ENCODE results near the gene HOXB7. TPM values are rescaled to one million over a fixed set of nuclear protein-coding genes. Genes with fewer than 3 reads are reported as not detected.

Gene HOXB7
- total and polyA plus RNA-seq, 7 donors, result 1.1 to 67.3 (median 6.6) TPM

DNA sequence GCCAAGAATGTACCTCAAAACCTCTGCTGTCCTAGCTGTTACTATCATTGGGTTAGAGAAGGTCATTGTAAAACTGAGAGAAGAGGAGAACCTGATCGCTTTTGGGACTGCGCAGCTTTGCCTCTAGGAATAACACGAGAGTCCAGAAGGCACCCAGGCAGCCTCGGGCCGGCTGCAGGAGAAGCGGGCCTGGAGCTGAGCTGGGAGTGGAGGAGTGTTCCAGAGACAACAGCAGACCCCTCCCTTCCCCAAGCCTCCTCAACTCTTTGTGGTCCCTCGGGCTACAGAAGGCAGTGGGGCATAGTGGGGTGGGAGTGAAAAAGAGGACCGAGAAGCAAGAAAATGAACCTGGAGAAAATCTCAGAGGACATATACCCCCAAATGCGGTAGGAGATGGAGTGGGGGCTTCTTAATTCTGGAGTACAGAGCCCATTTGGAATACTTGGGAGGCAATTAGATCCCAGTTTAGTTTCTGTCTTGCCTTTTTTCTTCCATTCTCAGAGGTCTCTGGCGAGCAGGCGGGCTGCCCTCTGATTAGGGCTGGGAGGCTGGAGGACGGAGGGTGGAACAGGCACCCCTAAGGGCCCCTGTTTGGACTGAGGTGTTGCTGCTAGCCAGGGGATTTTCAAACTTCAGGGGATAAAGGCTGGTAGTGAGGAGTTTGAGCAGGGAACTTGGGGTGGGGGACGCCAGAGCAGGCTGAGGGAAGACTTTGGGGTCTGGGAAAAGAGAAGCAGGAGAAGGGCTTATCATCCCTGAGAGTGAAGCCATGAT, 52.6 kb downstream of the HOXB7 start:
- peak; percentile 73 for DNase-seq
- TF ChIP-seq POLR2A (IDR thresholded peaks at IDR 0.05) (no peak), EP300 (IDR thresholded peaks at IDR 0.05) (no peak), POLR2AphosphoS5 (IDR thresholded peaks at IDR 0.05) (no peak)
- TF ChIP-seq, protein P1, sequence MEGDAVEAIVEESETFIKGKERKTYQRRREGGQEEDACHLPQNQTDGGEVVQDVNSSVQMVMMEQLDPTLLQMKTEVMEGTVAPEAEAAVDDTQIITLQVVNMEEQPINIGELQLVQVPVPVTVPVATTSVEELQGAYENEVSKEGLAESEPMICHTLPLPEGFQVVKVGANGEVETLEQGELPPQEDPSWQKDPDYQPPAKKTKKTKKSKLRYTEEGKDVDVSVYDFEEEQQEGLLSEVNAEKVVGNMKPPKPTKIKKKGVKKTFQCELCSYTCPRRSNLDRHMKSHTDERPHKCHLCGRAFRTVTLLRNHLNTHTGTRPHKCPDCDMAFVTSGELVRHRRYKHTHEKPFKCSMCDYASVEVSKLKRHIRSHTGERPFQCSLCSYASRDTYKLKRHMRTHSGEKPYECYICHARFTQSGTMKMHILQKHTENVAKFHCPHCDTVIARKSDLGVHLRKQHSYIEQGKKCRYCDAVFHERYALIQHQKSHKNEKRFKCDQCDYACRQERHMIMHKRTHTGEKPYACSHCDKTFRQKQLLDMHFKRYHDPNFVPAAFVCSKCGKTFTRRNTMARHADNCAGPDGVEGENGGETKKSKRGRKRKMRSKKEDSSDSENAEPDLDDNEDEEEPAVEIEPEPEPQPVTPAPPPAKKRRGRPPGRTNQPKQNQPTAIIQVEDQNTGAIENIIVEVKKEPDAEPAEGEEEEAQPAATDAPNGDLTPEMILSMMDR (IDR thresholded peaks at IDR 0.05), result no peak
- Histone ChIP-seq H3K9me3 (no peaks in the 10 kb centered on the region), H3K36me3 (no peaks in the 10 kb centered on the region), H3K4me1 (peaks cover 0 to 98% (median 89%) of the 10 kb centered on the region in 4 donors), H3K27ac (peak overlapping the region; percentile 94 to 99 (median 96)), H3K4me3 (peak overlapping the region in 3 of 4 donors; percentile 24 to 52 (median 51)), H3K27me3 (no peaks in the 10 kb centered on the region)
- intact Hi-C loops (cut with DNase I), result no loop called here
- WGBS, 2 donors, result 83 to 90% methylated on average over 13 of the region's 13 CpGs

Small RNAs within 50 kb of the gene (small RNA-seq; reads per million reads assigned to genes)
- gene MIR196A1, result 0 to 0.65 (median 0.12) reads per million in 3 donors

Other genes starting within 250 kb of the HOXB7 start
- gene SKAP1, start 180.8 kb downstream of the HOXB7 start, total RNA-seq, result 1 to 10 TPM in 1 of 4 donors, under 1 TPM in 2, not detected in 1; 0.36 to 1.2 (median 0.41) TPM
- 10 to 100 TPM in 1 of 3 donors, 1 to 10 TPM in 2; 1.6 to 10.3 (median 1.8) TPM for gene SKAP1, start 180.8 kb downstream of the HOXB7 start, polyA plus RNA-seq
- gene HOXB1, start 80.0 kb downstream of the HOXB7 start, total RNA-seq, result under 1 TPM in 1 of 4 donors, not detected in 3; 0.27 TPM
- gene HOXB1, start 80.0 kb downstream of the HOXB7 start, polyA plus RNA-seq, result under 1 TPM in 2 of 3 donors, not detected in 1; 0.60 to 0.92 TPM
- 10 to 100 TPM; 44.9 to 86.1 (median 63.6) TPM for gene HOXB2, start 65.9 kb downstream of the HOXB7 start, total RNA-seq
- 1 to 10 TPM; 1.6 to 7.8 (median 3.0) TPM for gene HOXB2, start 65.9 kb downstream of the HOXB7 start, polyA plus RNA-seq
- gene HOXB4, start 32.7 kb downstream of the HOXB7 start, total RNA-seq, result 1 to 10 TPM; 4.6 to 8.3 (median 5.4) TPM
- gene HOXB4, start 32.7 kb downstream of the HOXB7 start, polyA plus RNA-seq, result 1 to 10 TPM in 2 of 3 donors, under 1 TPM in 1; 0.23 to 2.7 (median 1.2) TPM
- gene HOXB3, start 20.8 kb downstream of the HOXB7 start, total RNA-seq, result 10 to 100 TPM; 25.3 to 64.3 (median 30.1) TPM
- 10 to 100 TPM in 2 of 3 donors, 1 to 10 TPM in 1; 6.2 to 16.7 (median 10.2) TPM for gene HOXB3, start 20.8 kb downstream of the HOXB7 start, polyA plus RNA-seq
- 1 to 10 TPM; 1.5 to 2.5 (median 2.1) TPM for gene HOXB5, start 17.2 kb downstream of the HOXB7 start, total RNA-seq
- gene HOXB5, start 17.2 kb downstream of the HOXB7 start, polyA plus RNA-seq, result 10 to 100 TPM in 1 of 3 donors, 1 to 10 TPM in 2; 3.2 to 13.9 (median 4.2) TPM
- 10 to 100 TPM in 3 of 4 donors, 1 to 10 TPM in 1; 6.7 to 10.5 (median 10.3) TPM for gene HOXB6, start 6.0 kb downstream of the HOXB7 start, total RNA-seq
- 10 to 100 TPM in 2 of 3 donors, 1 to 10 TPM in 1; 6.0 to 28.5 (median 10.2) TPM for gene HOXB6, start 6.0 kb downstream of the HOXB7 start, polyA plus RNA-seq
- gene HOXB8, start 4.3 kb upstream of the HOXB7 start, total RNA-seq, result under 1 TPM in 1 of 4 donors, not detected in 3; 0.68 TPM
- gene HOXB8, start 4.3 kb upstream of the HOXB7 start, polyA plus RNA-seq, result 1 to 10 TPM; 2.1 to 3.4 (median 2.4) TPM
- under 1 TPM in 1 of 4 donors, not detected in 3; 0.28 TPM for gene HOXB9, start 15.3 kb upstream of the HOXB7 start, total RNA-seq
- gene HOXB9, start 15.3 kb upstream of the HOXB7 start, polyA plus RNA-seq, result 10 to 100 TPM; 16.2 to 52.1 (median 19.9) TPM
- gene PRAC1, start 111.5 kb upstream of the HOXB7 start, total RNA-seq, result 10 to 100 TPM in 1 of 4 donors, 1 to 10 TPM in 1, not detected in 2; 9.1 to 13.5 TPM
- 100 to 1,000 TPM; 388 to 572 (median 408) TPM for gene PRAC1, start 111.5 kb upstream of the HOXB7 start, polyA plus RNA-seq
- 1 to 10 TPM in 1 of 4 donors, not detected in 3; 2.1 TPM for gene PRAC2, start 112.2 kb upstream of the HOXB7 start, total RNA-seq
- gene PRAC2, start 112.2 kb upstream of the HOXB7 start, polyA plus RNA-seq, result 10 to 100 TPM in 2 of 3 donors, 1 to 10 TPM in 1; 7.2 to 20.3 (median 17.5) TPM
- gene HOXB13, start 117.7 kb upstream of the HOXB7 start, total RNA-seq, result 1 to 10 TPM in 2 of 4 donors, under 1 TPM in 2; 0.36 to 1.5 (median 1.0) TPM
- 10 to 100 TPM; 19.4 to 49.2 (median 26.4) TPM for gene HOXB13, start 117.7 kb upstream of the HOXB7 start, polyA plus RNA-seq
- under 1 TPM in 2 of 4 donors, not detected in 2; under 0.01 to 0.16 TPM for gene TTLL6, start 206.2 kb upstream of the HOXB7 start, total RNA-seq
- gene TTLL6, start 206.2 kb upstream of the HOXB7 start, polyA plus RNA-seq, result 10 to 100 TPM in 1 of 3 donors, 1 to 10 TPM in 2; 3.5 to 10.5 (median 4.2) TPM
- gene CALCOCO2, start 220.0 kb upstream of the HOXB7 start, total RNA-seq, result 100 to 1,000 TPM; 130 to 198 (median 146) TPM
- gene CALCOCO2, start 220.0 kb upstream of the HOXB7 start, polyA plus RNA-seq, result 100 to 1,000 TPM in 1 of 3 donors, 10 to 100 TPM in 2; 90.4 to 103 (median 91.9) TPM

Measured in sigmoid colon (tissue), 7 donors.